Keratinocyte (primary cell): ENCODE measurements around the gene USP13.

Experiments used
- EZH2 ChIP-seq: IDR thresholded peaks from one replicate; pipeline ENCODE4 v1.6.1; 2012; ENCODE audit warnings: inconsistent platforms, mild to moderate bottlenecking, low read length, moderate library complexity
- TF ChIP-seq, protein P1 (sequence below), 3 experiments: IDR thresholded peaks in 1 of 3; conservative IDR thresholded peaks in 1 of 3; optimal IDR thresholded peaks in 1 of 3; 2 replicates in 2 of 3; 3 replicates in 1 of 3; pipeline versions ENCODE3 to v1.5.1; 2011; ENCODE audit warnings: low read length in 3 of 3, mild to moderate bottlenecking in 3 of 3, moderate library complexity in 2 of 3, control low read depth in 1 of 3, inconsistent platforms in 1 of 3; ENCODE audit not compliant: insufficient read depth in 2 of 3; ENCODE audit errors: extremely low read depth in 1 of 3

DNA sequence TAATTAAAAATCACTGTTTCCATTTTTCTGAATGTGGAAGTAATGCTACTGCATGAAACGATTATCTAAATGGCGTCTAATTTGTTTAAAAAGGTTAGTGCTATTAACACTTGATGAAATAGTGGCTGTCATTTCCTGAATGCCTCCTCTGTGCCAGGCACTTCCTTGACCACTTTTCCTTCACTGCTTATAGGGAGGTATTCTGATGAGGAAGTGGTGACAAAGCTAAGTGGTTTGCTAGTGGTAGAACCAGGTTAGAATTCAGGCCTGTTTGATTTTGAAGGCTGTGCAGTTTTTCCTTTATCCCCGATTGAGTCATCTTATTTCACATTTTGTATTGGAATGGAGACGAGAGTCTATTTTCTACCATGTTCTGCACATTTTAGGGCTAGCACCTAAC lies 119.0 kb downstream of the USP13 start:
- TF ChIP-seq, protein P1, sequence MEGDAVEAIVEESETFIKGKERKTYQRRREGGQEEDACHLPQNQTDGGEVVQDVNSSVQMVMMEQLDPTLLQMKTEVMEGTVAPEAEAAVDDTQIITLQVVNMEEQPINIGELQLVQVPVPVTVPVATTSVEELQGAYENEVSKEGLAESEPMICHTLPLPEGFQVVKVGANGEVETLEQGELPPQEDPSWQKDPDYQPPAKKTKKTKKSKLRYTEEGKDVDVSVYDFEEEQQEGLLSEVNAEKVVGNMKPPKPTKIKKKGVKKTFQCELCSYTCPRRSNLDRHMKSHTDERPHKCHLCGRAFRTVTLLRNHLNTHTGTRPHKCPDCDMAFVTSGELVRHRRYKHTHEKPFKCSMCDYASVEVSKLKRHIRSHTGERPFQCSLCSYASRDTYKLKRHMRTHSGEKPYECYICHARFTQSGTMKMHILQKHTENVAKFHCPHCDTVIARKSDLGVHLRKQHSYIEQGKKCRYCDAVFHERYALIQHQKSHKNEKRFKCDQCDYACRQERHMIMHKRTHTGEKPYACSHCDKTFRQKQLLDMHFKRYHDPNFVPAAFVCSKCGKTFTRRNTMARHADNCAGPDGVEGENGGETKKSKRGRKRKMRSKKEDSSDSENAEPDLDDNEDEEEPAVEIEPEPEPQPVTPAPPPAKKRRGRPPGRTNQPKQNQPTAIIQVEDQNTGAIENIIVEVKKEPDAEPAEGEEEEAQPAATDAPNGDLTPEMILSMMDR (optimal IDR thresholded peaks at IDR 0.05 in 1 of 3, IDR thresholded peaks at IDR 0.05 in 1 of 3, conservative IDR thresholded peaks at IDR 0.05 in 1 of 3; ENCODE audit: extremely low read depth in 1 of 3, insufficient read depth in 2 of 3, low read length in 3 of 3), result no peak
- no peak for TF ChIP-seq EZH2
